Caco-2 (cell line): ENCODE measurements around the gene HAUS5. TPM values are rescaled to one million over a fixed set of nuclear protein-coding genes. Genes with fewer than 3 reads are reported as not detected.
"Not testable (repeated sequence)": the region's sequence is repeated elsewhere in the genome, so short reads cannot be mapped to it uniquely, and the experiment has no call there.

Experiments used
- BruUV-seq: library from RNA; stranded (reverse); fragments of 400-500 nt; replicated peaks from 2 replicates; lab custom pipeline; 2021; lab: Mats Ljungman, UMichigan
- CTCF ChIA-PET: fragments of 300-600 bp; sonication (Branson Sonifier 250); formaldehyde crosslinking; loops from one replicate; lab custom pipeline; 2022; ENCODE audit warnings: antibody characterized with exemption; lab: Charles Lee
- POLR2A ChIA-PET: fragments of 300-600 bp; sonication (Branson Sonifier 250); formaldehyde crosslinking; loops from one replicate; lab custom pipeline; 2022; ENCODE audit warnings: antibody characterized with exemption; lab: Charles Lee
- DNase-seq, 2 experiments: peaks; one replicate each; pipeline versions ENCODE4 v3.0.0 to v3.0.0-alpha.2; 2020 to 2022
- H3K27me3 ChIP-seq: replicated peaks from 2 replicates; pipeline ENCODE4 v1.6.0; 2011; ENCODE audit warnings: low read length; ENCODE audit not compliant: control insufficient read depth, insufficient read depth
- H3K36me3 ChIP-seq: 2 replicates; pipeline ENCODE4 v1.5.1; 2011; ENCODE audit warnings: low read length; ENCODE audit not compliant: control insufficient read depth, insufficient read depth
- H3K4me1 ChIP-seq: fragments of 250-450 bp; sonication (Bioruptor Pico); 2 replicates; pipeline ENCODE4 v1.5.1; 2020; ENCODE audit warnings: mild to moderate bottlenecking
- H3K4me3 ChIP-seq: 2 replicates; pipeline ENCODE4 v1.5.1; 2011; ENCODE audit warnings: low read depth, mild to moderate bottlenecking, control low read depth, low read length
- H3K9me3 ChIP-seq: fragments of 250-450 bp; sonication (Bioruptor Pico); 2 replicates; pipeline ENCODE4 v1.5.1; 2020; ENCODE audit warnings: mild to moderate bottlenecking, moderate library complexity
- H3K27ac Mint-ChIP-seq: one replicate; pipeline ENCODE4 v1.8.0; 2022; ENCODE audit warnings: mixed read lengths; ENCODE audit not compliant: unreplicated experiment
- H3K27me3 Mint-ChIP-seq: one replicate; pipeline ENCODE4 v1.8.0; 2022; ENCODE audit warnings: mixed read lengths; ENCODE audit not compliant: insufficient read depth, unreplicated experiment
- H3K36me3 Mint-ChIP-seq: one replicate; pipeline ENCODE4 v1.8.0; 2022; ENCODE audit warnings: mild to moderate bottlenecking, mixed read lengths; ENCODE audit not compliant: insufficient read depth, unreplicated experiment
- H3K4me1 Mint-ChIP-seq: one replicate; pipeline ENCODE4 v1.8.0; 2022; ENCODE audit warnings: low read depth, mixed read lengths; ENCODE audit not compliant: unreplicated experiment
- H3K4me3 Mint-ChIP-seq: one replicate; pipeline ENCODE4 v1.8.0; 2022; ENCODE audit warnings: mild to moderate bottlenecking, moderate library complexity, mixed read lengths; ENCODE audit not compliant: unreplicated experiment
- H3K9me3 Mint-ChIP-seq: one replicate; pipeline ENCODE4 v1.8.0; 2022; ENCODE audit warnings: mixed read lengths; ENCODE audit not compliant: unreplicated experiment
- intact Hi-C: fragments of 100-400 bp; cut with micrococcal nuclease; formaldehyde crosslinking; loops from one replicate; pipeline ENCODE4 v1.10.0; 2022; ENCODE audit not compliant: unreplicated experiment
- total RNA-seq: library from RNA; stranded (reverse); gene quantifications from 2 replicates; pipeline ENCODE4 v1.2.3, GENCODE V29; 2022
- TF ChIP-seq, protein P1 (sequence below), 2 experiments: fragments of 200-600 bp in 1 of 2; IDR thresholded peaks; 1 replicate in 1 of 2; 2 replicates in 1 of 2; pipeline versions ENCODE4 v1.5.1 to v1.8.0; 2011 to 2022; ENCODE audit warnings: antibody characterized with exemption in 1 of 2, control low read depth in 1 of 2, inconsistent platforms in 1 of 2, low read depth in 1 of 2, low read length in 1 of 2, mild to moderate bottlenecking in 1 of 2, moderate library complexity in 1 of 2; ENCODE audit not compliant: insufficient read depth in 1 of 2, severe bottlenecking in 1 of 2, unreplicated experiment in 1 of 2

The HAUS5 gene
- total RNA-seq, 1 experiment from 2014 or later: 27.9 TPM

DNA sequence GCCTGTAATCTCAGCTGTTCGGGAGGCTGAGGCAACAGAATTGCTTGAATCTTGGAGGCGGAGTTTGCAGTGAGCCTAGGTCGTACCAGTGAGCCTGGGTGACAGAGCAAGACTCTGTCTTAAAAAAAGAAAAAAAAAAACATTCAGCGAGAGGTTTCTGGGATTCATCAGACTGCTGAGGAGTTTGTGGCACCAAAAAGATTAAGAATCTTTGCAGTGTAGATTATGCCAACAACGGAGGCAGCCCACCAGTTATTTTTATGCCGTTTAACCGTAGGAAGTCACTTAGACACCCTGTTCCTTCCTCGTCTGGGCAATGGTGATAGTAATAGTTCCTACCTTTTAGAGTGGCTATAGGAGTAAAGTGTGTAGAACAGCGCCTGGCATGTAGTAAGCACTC lies 38.0 kb downstream of the HAUS5 start:
- CTCF ChIA-PET: no interaction called here
- H3K27ac Mint-ChIP-seq: no peak overlapping the region

DNA sequence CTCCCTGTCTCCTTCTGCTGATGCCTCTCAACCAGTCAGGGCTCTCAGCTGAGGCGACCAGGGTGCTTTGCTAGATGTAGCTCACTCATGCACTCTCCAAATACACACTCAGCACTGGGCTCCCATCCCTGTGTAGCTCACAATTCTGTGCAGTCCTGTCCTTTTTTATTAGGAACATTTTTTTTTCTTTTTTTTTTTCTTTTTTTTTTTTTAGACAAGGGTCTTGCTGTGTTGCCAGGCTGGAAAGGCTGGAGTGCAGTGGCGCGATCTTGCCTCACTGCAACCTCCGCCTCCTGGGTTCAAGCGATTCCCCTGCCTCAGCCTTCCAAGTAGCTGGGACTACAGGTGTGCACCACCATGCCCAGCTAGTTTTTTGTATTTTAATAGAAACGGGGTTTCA lies 42.3 kb downstream of the HAUS5 start:
- CTCF ChIA-PET: interaction anchor here (1.2 kb wide), 1 partner anchor 10 kb away, joined by 3 read pairs; no protein-coding TSS in a partner anchor
- intact Hi-C loops: not testable (repeated sequence)

More for the DNA sequence above, 38.0 kb downstream of the HAUS5 start:
- Mint-ChIP-seq H3K9me3 (no peaks in the 10 kb centered on the region), H3K27me3 (no peaks in the 10 kb centered on the region), H3K4me1 (peaks cover 4% of the 10 kb centered on the region), H3K36me3 (peaks cover 72% of the 10 kb centered on the region), H3K4me3 (no peak overlapping the region)
- TF ChIP-seq, protein P1, sequence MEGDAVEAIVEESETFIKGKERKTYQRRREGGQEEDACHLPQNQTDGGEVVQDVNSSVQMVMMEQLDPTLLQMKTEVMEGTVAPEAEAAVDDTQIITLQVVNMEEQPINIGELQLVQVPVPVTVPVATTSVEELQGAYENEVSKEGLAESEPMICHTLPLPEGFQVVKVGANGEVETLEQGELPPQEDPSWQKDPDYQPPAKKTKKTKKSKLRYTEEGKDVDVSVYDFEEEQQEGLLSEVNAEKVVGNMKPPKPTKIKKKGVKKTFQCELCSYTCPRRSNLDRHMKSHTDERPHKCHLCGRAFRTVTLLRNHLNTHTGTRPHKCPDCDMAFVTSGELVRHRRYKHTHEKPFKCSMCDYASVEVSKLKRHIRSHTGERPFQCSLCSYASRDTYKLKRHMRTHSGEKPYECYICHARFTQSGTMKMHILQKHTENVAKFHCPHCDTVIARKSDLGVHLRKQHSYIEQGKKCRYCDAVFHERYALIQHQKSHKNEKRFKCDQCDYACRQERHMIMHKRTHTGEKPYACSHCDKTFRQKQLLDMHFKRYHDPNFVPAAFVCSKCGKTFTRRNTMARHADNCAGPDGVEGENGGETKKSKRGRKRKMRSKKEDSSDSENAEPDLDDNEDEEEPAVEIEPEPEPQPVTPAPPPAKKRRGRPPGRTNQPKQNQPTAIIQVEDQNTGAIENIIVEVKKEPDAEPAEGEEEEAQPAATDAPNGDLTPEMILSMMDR (IDR thresholded peaks at IDR 0.05; ENCODE audit: insufficient read depth in 1 of 2, low read depth in 1 of 2, low read length in 1 of 2, severe bottlenecking in 1 of 2, unreplicated experiment in 1 of 2): no peak
- no peak for DNase-seq
- Histone ChIP-seq H3K4me1 (peaks cover 9% of the 10 kb centered on the region), H3K4me3 (no peak overlapping the region), H3K27me3 (no peaks in the 10 kb centered on the region), H3K9me3 (no peaks in the 10 kb centered on the region), H3K36me3 (peaks cover 4% of the 10 kb centered on the region)
- BruUV-seq: no TSS peak
- intact Hi-C loops: no loop called here
- POLR2A ChIA-PET: no interaction called here

DNA sequence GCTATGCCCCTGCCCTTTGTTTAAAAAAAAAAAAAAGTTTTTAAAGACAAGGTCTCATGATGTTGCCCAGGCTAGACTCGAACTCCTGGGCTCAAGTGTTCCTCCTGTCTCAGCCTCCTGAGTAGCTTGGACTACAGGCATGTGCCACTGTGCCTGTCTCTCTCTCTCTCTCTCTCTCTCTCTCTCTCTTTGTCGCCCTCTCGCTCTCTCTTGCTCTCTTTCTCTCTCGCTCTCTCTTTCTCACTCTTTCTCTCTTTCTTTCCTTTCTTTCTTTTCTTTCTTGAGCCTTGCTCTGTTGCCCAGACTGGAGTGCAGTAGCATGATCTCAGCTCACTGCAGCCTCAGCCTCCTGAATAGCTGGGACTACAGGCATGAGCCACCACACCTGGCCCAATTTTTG lies 43.1 kb downstream of the HAUS5 start:
- POLR2A ChIA-PET: interaction anchor here (0.6 kb wide), 2 partner anchors 103 to 178 kb away, joined by 3 to 5 read pairs; no protein-coding TSS in a partner anchor
- no peak overlapping the region for H3K27ac Mint-ChIP-seq
- no peaks in the 10 kb centered on the region for H3K27me3 ChIP-seq
- H3K9me3 Mint-ChIP-seq: no peaks in the 10 kb centered on the region
- intact Hi-C loops: no loop called here
- H3K9me3 ChIP-seq: no peaks in the 10 kb centered on the region
- no peaks in the 10 kb centered on the region for H3K27me3 Mint-ChIP-seq
- no TSS peak for BruUV-seq
- peaks cover 11% of the 10 kb centered on the region for H3K36me3 ChIP-seq
- H3K4me3 ChIP-seq: no peak overlapping the region
- CTCF ChIA-PET: interaction anchor here (1.2 kb wide), 1 partner anchor 11 kb away, joined by 3 read pairs; no protein-coding TSS in a partner anchor
- H3K4me1 Mint-ChIP-seq: no peaks in the 10 kb centered on the region
- H3K4me1 ChIP-seq: no peaks in the 10 kb centered on the region
- TF ChIP-seq, protein P1 (IDR thresholded peaks at IDR 0.05; ENCODE audit: insufficient read depth in 1 of 2, low read depth in 1 of 2, low read length in 1 of 2, severe bottlenecking in 1 of 2, unreplicated experiment in 1 of 2): no peak
- H3K36me3 Mint-ChIP-seq: peaks cover 82% of the 10 kb centered on the region
- H3K4me3 Mint-ChIP-seq: no peak overlapping the region
- no peak for DNase-seq

More for the DNA sequence above, 42.3 kb downstream of the HAUS5 start:
- H3K36me3 ChIP-seq: peaks cover 11% of the 10 kb centered on the region
- not testable (repeated sequence) for H3K27me3 ChIP-seq, BruUV-seq, H3K27me3 Mint-ChIP-seq, H3K4me3 ChIP-seq, DNase-seq, H3K9me3 Mint-ChIP-seq, H3K4me3 Mint-ChIP-seq, H3K9me3 ChIP-seq, H3K27ac Mint-ChIP-seq, H3K4me1 Mint-ChIP-seq, H3K4me1 ChIP-seq
- peaks cover 81% of the 10 kb centered on the region for H3K36me3 Mint-ChIP-seq
- POLR2A ChIA-PET: interaction anchor here (0.6 kb wide), 2 partner anchors 15 to 229 kb away, joined by 3 to 5 read pairs; no protein-coding TSS in a partner anchor
